A549 treated with AZD9567 at 1 μM for 4 hours (cell line): Measurements from ENCODE around the gene EMC9. TPM values are rescaled to one million over a fixed set of nuclear protein-coding genes. Genes with fewer than 3 reads are reported as not detected.

Experiments used
- total RNA-seq: library from RNA; stranded (reverse); fragments of 200-300 nt; extraction: Qiagen RNA extraction; gene quantifications from 5 replicates; pipeline ENCODE4 v1.2.3, GENCODE V29; 2022; ENCODE audit not compliant: insufficient read depth

EMC9 gene, protein sequence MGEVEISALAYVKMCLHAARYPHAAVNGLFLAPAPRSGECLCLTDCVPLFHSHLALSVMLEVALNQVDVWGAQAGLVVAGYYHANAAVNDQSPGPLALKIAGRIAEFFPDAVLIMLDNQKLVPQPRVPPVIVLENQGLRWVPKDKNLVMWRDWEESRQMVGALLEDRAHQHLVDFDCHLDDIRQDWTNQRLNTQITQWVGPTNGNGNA
- 47.3 to 67.1 TPM (median 62.0 TPM) in 5 replicates for total RNA-seq

GRCh38 chr14:24141097-24141880, at the start of gene EMC9:
EMC9 (minus strand) TSS chr14:24141591; CDS start chr14:24141304, 287 bp downstream.

GRCh38 chr14:24188251-24189058, 47.1 kb upstream of the EMC9 start, which contains the start of gene IPO4:
IPO4 (minus strand) TSS chr14:24188816; CDS start chr14:24188787, 29 bp downstream.

DNA sequence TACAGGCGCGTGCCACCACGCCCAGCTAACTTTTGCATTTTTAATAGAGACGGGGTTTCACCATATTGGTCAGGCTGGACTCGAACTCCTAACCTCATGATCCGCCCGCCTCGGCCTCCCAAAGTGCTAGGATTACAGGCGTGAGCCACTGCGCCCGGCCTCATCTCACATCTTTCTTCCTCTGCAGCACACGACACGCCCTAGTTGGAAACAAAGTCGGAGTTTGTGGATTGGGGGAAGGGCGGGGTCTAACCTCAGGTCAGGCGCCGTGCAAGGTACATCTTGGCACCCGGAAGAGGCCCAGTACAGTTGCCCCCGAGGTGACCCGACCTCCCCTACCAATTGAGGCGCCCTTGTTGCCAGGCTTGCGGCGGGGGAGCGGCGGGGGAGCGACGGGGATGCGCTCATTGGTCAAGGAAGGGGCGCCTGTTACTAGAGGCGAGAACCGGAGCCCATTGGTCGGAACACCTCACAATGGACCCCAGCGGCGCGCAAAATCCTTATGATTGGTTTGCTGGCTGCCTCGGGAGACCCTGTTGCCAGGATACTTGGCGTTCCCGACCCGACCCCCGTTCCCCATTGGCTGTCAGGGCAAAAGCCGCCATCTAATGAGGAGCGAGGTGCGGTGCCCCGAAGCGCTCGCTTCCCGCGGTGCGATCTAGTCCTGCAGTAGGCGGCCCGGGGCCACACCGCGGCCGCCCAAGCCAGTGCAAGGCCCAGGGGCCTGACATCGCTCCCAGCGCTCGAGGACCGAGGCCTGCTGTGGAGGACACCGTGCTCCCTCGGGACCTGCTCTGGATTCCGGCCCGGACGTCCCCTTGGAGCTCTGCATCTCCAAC, 30.2 kb upstream of the EMC9 start, which contains the start of gene REC8:
Gene REC8 (plus strand): TSS at position 659 of the 839 bp plus-strand sequence. CDS start 473 bp downstream, outside the sequence.

DNA sequence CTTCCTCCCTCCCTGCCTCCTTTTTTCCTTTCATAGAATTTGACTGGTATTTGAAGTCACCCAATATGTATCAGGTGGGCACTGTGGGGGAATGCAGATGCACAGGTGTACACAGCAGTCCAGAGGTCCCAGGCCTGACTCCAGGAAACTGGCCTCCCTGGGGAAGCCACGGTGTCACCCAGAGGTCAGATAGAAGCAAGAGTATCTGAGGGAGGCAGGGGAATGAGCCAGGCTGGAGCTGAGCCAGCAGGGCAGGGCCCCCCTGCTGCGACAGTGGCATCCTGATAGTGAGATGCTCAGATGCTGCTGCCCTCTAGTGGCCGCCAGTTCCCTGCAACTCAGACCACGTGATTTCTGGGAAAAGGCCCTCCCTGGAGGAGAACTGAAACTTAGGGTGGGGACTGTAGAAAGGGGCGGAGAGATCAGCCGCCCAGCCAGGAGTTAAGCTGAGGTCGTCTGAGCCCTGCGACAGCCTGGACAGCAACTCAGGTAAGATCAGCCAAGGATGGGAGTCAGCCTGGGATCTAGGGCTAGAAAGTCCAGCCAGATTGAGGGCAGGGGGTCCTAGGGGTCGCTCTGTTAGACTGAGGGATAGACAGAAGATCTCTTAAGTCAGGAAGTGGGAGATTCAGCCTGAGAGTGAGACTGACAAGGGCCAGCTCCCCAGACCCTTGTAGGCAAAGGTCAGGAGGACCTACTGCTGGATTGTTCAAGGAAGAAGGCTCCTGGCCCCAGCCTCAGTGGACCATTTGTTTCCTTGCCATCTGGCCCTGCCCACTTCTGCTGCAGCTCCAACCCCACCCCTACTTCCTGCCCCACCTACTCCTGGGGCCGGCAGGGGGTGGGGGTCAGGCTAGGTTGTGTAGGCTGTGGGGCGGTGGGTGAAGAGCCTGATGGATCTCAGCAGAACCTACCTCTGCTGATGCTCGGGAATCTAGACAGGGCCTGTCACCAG, 19.7 kb upstream of the EMC9 start, which contains the start of gene IRF9:
Gene IRF9 (plus strand): TSS at position 416 of the 955 bp plus-strand sequence. CDS start 880 bp downstream, outside the sequence.

DNA sequence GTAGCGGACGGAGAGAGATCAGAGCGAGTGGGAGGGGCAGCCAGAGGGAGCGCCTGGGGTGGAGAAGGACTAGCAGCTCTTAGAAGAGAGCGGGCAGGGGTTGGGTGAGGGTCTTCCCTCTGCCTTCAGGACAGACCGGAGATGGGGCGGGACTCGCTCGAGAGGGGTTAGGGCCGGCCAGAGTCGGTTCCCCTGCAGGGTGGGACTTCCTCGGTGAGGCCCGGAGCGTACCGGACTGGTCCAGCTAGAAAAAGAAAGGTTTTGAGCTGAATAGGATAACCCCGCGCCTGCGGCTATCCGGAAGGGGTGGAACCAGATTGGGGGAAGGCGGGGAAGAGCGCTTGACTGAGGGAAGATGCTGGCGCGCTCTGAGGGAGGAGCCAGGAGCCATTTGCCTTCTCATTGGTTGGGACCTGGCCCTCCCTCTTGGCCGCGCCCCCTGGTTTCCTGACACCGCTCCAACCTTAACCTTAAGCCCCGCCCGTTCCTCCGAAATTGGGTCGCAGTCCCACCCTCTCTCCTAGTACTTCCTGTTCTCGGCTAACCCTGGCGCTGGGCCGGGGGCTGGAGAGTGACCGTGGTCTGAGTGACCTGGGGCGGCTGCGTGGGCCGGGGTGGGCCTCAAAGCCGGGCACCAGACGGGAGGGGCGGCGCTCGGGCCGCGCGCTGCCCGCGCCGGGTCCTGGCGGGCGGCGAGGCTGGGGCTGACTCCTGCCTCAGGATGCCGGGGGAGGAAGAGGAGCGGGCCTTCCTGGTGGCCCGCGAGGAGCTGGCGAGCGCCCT, 5.8 kb upstream of the EMC9 start, which contains the start of gene RNF31:
Gene RNF31 (plus strand): TSS at position 521 of the 783 bp plus-strand sequence. CDS start 201 bp downstream, at position 722.

DNA sequence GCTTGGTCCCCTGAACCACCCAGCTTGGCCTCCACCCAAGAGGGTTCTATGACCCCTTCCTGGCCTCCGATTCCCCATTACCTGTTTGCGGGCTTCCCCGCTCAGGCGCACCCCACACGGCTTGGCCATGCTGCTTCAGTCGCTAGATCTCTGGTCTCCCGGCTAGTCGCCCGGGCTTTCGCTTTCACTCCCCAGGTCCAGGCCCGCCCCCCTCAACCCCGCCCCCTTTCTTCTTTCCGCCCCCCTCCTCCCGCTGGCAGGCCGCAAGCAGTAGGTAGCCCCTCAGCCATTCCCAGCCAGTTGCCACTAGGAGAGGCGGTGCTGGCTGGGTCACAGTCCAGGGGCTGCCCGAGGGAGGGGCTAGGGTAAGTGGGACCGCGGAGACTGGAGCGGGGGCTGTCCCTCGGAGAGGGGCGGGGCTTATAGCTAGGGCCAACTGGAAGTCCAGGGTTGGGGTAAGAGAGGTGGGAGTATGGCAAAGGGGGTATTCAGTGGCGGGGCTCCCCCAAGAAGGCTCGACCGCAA, 5.1 kb upstream of the EMC9 start, which contains the start of gene PSME2:
Gene PSME2 (minus strand): TSS at position 158 of the 525 bp plus-strand sequence. CDS start 29 bp downstream, at position 129.

GRCh38 chr14:24135834-24136683, 5.3 kb downstream of the EMC9 start, which contains the start of gene PSME1:
PSME1 (plus strand) TSS chr14:24136194; CDS start chr14:24136263, 69 bp downstream.

DNA sequence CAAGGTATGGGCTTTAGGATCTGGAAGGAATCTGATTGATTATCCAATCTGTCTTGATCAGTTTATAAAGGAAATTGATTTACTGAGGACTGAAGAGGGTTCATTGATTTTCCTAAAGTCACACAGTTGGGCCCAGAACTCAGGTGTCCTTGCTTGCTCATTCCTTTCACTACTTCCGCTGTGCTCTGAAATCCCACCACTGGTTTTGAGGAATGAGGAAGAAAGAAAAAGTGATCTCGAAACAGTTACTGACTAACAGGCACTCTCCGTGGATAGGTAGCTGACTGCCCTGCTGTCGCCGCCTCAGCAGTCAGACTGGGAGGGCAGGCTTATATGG, 11.0 kb downstream of the EMC9 start, which contains the start of gene FITM1:
Gene FITM1 (plus strand): TSS at position 280 of the 337 bp plus-strand sequence. CDS start 905 bp downstream, outside the sequence.

GRCh38 chr14:24114532-24115421, 26.6 kb downstream of the EMC9 start, which contains the start of the genes DCAF11 and NRL:
DCAF11 (plus strand) TSS chr14:24114777; CDS start chr14:24115595, 818 bp downstream.
NRL (minus strand) TSS chr14:24114949; CDS start chr14:24082848, 32,101 bp downstream.

GRCh38 chr14:24093901-24094840, 47.2 kb downstream of the EMC9 start, which contains the start of gene PCK2:
PCK2 (plus strand) TSS chr14:24094311; CDS start chr14:24094406, 95 bp downstream.

Other genes with a start within 250 kb of the EMC9 start
- 43.0 to 65.3 TPM (median 47.9 TPM) in 5 replicates for gene DHRS4, start 187.8 kb downstream of the EMC9 start, total RNA-seq
- 22.9 to 34.9 TPM (median 30.9 TPM) in 5 replicates for gene DHRS4L2, start 152.7 kb downstream of the EMC9 start, total RNA-seq
- gene CARMIL3, start 89.6 kb downstream of the EMC9 start, total RNA-seq, result 0.47 to 0.84 TPM (median 0.64 TPM) in 4 of 5 replicates, not detected in the other
- 0.03 to 0.11 TPM (median 0.05 TPM) in 3 of 5 replicates, not detected in the others for gene CPNE6, start 70.0 kb downstream of the EMC9 start, total RNA-seq
- 18.9 to 22.7 TPM (median 21.0 TPM) in 5 replicates for gene PCK2, start 47.3 kb downstream of the EMC9 start, total RNA-seq
- 19.7 to 29.9 TPM (median 20.1 TPM) in 5 replicates for gene DCAF11, start 26.8 kb downstream of the EMC9 start, total RNA-seq
- 0.77 to 1.0 TPM (median 0.88 TPM) in 4 of 5 replicates, not detected in the other for gene NRL, start 26.6 kb downstream of the EMC9 start, total RNA-seq
- gene FITM1, start 10.9 kb downstream of the EMC9 start, total RNA-seq, result 0.09 to 0.11 TPM in 2 of 5 replicates, not detected in the others
- 157 to 178 TPM (median 167 TPM) in 5 replicates for gene PSME1, start 5.4 kb downstream of the EMC9 start, total RNA-seq
- 132 to 193 TPM (median 160 TPM) in 5 replicates for gene PSME2, start 5.0 kb upstream of the EMC9 start, total RNA-seq
- 27.3 to 37.8 TPM (median 34.3 TPM) in 5 replicates for gene RNF31, start 5.9 kb upstream of the EMC9 start, total RNA-seq
- gene IRF9, start 19.7 kb upstream of the EMC9 start, total RNA-seq, result 9.1 to 15.9 TPM (median 13.6 TPM) in 5 replicates
- 3.3 to 6.0 TPM (median 4.0 TPM) in 5 replicates for gene REC8, start 30.5 kb upstream of the EMC9 start, total RNA-seq
- gene IPO4, start 47.2 kb upstream of the EMC9 start, total RNA-seq, result 73.9 to 90.6 TPM (median 84.9 TPM) in 5 replicates
- gene TM9SF1, start 53.9 kb upstream of the EMC9 start, total RNA-seq, result 56.1 to 71.9 TPM (median 59.3 TPM) in 5 replicates
- not detected in 5 replicates for gene TSSK4, start 64.1 kb upstream of the EMC9 start, total RNA-seq
- 77.6 to 89.1 TPM (median 81.5 TPM) in 5 replicates for gene CHMP4A, start 71.9 kb upstream of the EMC9 start, total RNA-seq
- 20.7 to 31.9 TPM (median 29.7 TPM) in 5 replicates for gene MDP1, start 74.5 kb upstream of the EMC9 start, total RNA-seq
- gene NEDD8, start 90.8 kb upstream of the EMC9 start, total RNA-seq, result 348 to 468 TPM (median 465 TPM) in 5 replicates
- 53.0 to 75.8 TPM (median 56.4 TPM) in 5 replicates for gene GMPR2, start 91.3 kb upstream of the EMC9 start, total RNA-seq
- 32.1 to 39.8 TPM (median 39.2 TPM) in 5 replicates for gene TINF2, start 101.0 kb upstream of the EMC9 start, total RNA-seq
- gene TGM1, start 121.6 kb upstream of the EMC9 start, total RNA-seq, result 0.66 to 1.5 TPM (median 1.0 TPM) in 4 of 5 replicates, not detected in the other
- 15.3 to 23.4 TPM (median 16.9 TPM) in 5 replicates for gene RABGGTA, start 130.0 kb upstream of the EMC9 start, total RNA-seq
- gene DHRS1, start 158.2 kb upstream of the EMC9 start, total RNA-seq, result 9.7 to 13.7 TPM (median 12.1 TPM) in 5 replicates
- gene NOP9, start 158.3 kb upstream of the EMC9 start, total RNA-seq, result 14.4 to 18.4 TPM (median 16.9 TPM) in 5 replicates
- gene CIDEB, start 166.4 kb upstream of the EMC9 start, total RNA-seq, result 0.09 to 0.51 TPM (median 0.32 TPM) in 4 of 5 replicates, not detected in the other
- gene LTB4R2, start 168.5 kb upstream of the EMC9 start, total RNA-seq, result 5.2 to 8.2 TPM (median 6.0 TPM) in 4 of 5 replicates, not detected in the other
- 5.7 to 9.1 TPM (median 7.6 TPM) in 5 replicates for gene LTB4R, start 169.9 kb upstream of the EMC9 start, total RNA-seq
- gene ADCY4, start 193.5 kb upstream of the EMC9 start, total RNA-seq, result not detected in 5 replicates
- gene RIPK3, start 198.4 kb upstream of the EMC9 start, total RNA-seq, result not detected in 5 replicates
- gene NFATC4, start 226.6 kb upstream of the EMC9 start, total RNA-seq, result 0.05 to 0.45 TPM (median 0.20 TPM) in 4 of 5 replicates, not detected in the other